ENCODE results near the gene TMEM174. TPM values are rescaled to one million over a fixed set of nuclear protein-coding genes. Genes with fewer than 3 reads are reported as not detected.

Gene TMEM174
- total and polyA plus RNA-seq, 2 of the 4 experiments (the other 2 are of a cell fraction): not detected

DNA sequence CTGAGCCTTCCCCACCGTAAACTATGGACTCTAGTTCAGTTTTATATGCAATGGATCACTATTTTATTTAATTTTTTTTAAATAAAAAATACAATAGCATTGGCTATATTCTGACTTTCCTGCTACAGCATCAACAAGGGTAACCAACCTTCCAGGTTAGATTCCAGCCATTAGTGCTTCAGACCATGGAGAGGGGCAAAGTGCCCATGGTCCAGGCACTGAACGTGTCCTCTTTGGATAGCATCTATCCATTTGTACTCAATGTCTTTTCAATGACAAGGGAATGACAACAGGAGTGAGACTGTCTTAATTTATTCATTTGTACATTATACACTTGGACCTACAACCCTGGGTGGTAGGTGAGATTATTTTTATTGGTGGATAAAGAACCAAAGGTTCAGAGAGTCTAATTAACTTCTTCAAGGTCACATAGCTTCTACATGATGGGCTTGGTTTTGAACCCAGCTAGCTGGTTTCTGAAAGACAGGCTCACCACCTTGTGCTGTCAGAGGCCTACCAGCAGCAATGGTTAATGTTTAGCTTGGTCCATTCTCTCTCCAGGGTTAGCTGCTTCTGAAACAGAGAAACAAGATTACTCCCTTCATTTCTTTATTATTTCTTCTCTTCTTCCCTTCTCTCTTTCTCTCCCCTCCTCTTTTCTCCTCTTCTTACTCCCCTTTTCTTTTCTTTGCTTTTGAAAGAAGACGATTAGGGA, 41.1 kb upstream of the TMEM174 start:
- CTCF ChIA-PET: no interaction called here
- dilution Hi-C loops (cut with HindIII; ENCODE audit: low sequenced_read_pairs, unreplicated experiment): no loop called here
- no peak overlapping the region for H2BK5ac ChIP-seq (ENCODE audit: low read depth, low read length, poor library complexity, severe bottlenecking)

More for the DNA sequence above, 41.1 kb upstream of the TMEM174 start:
- TF ChIP-seq BHLHE40 (IDR thresholded peaks at IDR 0.05; ENCODE audit: low read depth, low read length): no peak
- no peak for TF ChIP-seq MXI1 (IDR thresholded peaks at IDR 0.05; ENCODE audit: borderline replicate concordance, low read depth, low read length)
- no peak for TF ChIP-seq MAFK (IDR thresholded peaks at IDR 0.05; ENCODE audit: low read depth, low read length)
- no peak for TF ChIP-seq RFX5 (IDR thresholded peaks at IDR 0.05; ENCODE audit: low read depth, low read length)
- TF ChIP-seq RCOR1 (IDR thresholded peaks at IDR 0.05; ENCODE audit: insufficient replicate concordance, low read length): no peak
- no peak for TF ChIP-seq RAD21 (IDR thresholded peaks at IDR 0.05; ENCODE audit: low read length)
- TF ChIP-seq, protein P1, sequence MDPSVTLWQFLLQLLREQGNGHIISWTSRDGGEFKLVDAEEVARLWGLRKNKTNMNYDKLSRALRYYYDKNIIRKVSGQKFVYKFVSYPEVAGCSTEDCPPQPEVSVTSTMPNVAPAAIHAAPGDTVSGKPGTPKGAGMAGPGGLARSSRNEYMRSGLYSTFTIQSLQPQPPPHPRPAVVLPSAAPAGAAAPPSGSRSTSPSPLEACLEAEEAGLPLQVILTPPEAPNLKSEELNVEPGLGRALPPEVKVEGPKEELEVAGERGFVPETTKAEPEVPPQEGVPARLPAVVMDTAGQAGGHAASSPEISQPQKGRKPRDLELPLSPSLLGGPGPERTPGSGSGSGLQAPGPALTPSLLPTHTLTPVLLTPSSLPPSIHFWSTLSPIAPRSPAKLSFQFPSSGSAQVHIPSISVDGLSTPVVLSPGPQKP (IDR thresholded peaks at IDR 0.05; ENCODE audit: borderline replicate concordance, low read depth, low read length): no peak
- no peak for TF ChIP-seq NFE2L2 (IDR thresholded peaks at IDR 0.05; ENCODE audit: low read depth, low read length)
- TF ChIP-seq CTCF (conservative IDR thresholded peaks at IDR 0.05; ENCODE audit: low read depth, low read length): no peak
- no peak for TF ChIP-seq MAZ (IDR thresholded peaks at IDR 0.05; ENCODE audit: borderline replicate concordance, low read depth, low read length)
- TF ChIP-seq SMC3 (IDR thresholded peaks at IDR 0.05; ENCODE audit: low read depth, low read length): no peak
- Histone ChIP-seq H2BK15ac (ENCODE audit: low read depth, low read length) (no peak overlapping the region), H3K9me3 (ENCODE audit: control insufficient read depth, insufficient read depth, low read length) (no peaks in the 10 kb centered on the region), H3K4me1 (ENCODE audit: control insufficient read depth, insufficient read depth, low read length) (peaks cover 6% of the 10 kb centered on the region), H3K56ac (ENCODE audit: extremely low read depth, insufficient read depth, low read length) (no peak overlapping the region), H3K4me3 (ENCODE audit: insufficient read depth, low read depth, low read length) (no peak overlapping the region), H2BK120ac (ENCODE audit: low read depth, low read length) (no peak overlapping the region), H3K9ac (ENCODE audit: low read depth, low read length) (no peak overlapping the region), H2AK5ac (ENCODE audit: low read depth, low read length) (no peak overlapping the region), H3K79me1 (ENCODE audit: low read depth in 1 of 2, low read length in 2 of 2) (no peaks in the 10 kb centered on the region), H3K4ac (ENCODE audit: low read depth, low read length) (no peak overlapping the region), H4K8ac (ENCODE audit: low read depth in 2 of 2, low read length in 2 of 2) (no peak overlapping the region), H4K91ac (ENCODE audit: insufficient read depth, low read depth, low read length) (no peak overlapping the region), H4K5ac (ENCODE audit: low read depth, low read length) (no peak overlapping the region), H2AFZ (replicated peaks; ENCODE audit: low read length, poor library complexity) (no peak overlapping the region), H3K27ac (ENCODE audit: insufficient read depth, low read length) (no peak overlapping the region), H3K14ac (replicated peaks; ENCODE audit: low read depth, low read length) (no peak overlapping the region), H3K36me3 (ENCODE audit: control insufficient read depth, insufficient read depth, low read length) (no peaks in the 10 kb centered on the region), H3K4me2 (ENCODE audit: low read depth, low read length) (no peak overlapping the region), H4K20me1 (ENCODE audit: insufficient read depth, low read length) (no peaks in the 10 kb centered on the region), H2AK9ac (replicated peaks; ENCODE audit: low read depth, low read length, poor library complexity) (no peak overlapping the region), H2BK20ac (ENCODE audit: low read depth, low read length) (no peak overlapping the region), H3K9me1 (ENCODE audit: insufficient read depth, low read length) (peaks cover 5% of the 10 kb centered on the region; the same call in 1 of the 2 replicates), H3K27me3 (ENCODE audit: control insufficient read depth, insufficient read depth, low read length) (peaks cover 1% of the 10 kb centered on the region; the same call in 1 of the 2 replicates), H3K23ac (ENCODE audit: low read depth, low read length) (no peak overlapping the region), H3K18ac (ENCODE audit: low read depth, low read length) (no peak overlapping the region)
- no CpG with 5 or more reads among the region's 3 CpGs for WGBS, 2 experiments (ENCODE audit: extremely low coverage in 2 of 2, insufficient read length in 1 of 2)
- ATAC-seq (ENCODE audit: low read depth) (no peak), DNase-seq (no peak)
- in situ Hi-C loops (cut with MboI; ENCODE audit: low sequenced_read_pairs) (no loop called here), intact Hi-C loops (cut with micrococcal nuclease) (no loop called here)
- POLR2A ChIA-PET (ENCODE audit: unreplicated experiment): no interaction called here
- BruUV-seq (replicated peaks): no TSS peak

All from IMR-90 (cell line).